ENCODE measurements around the gene SEPHS1.

The SEPHS1 gene

GRCh38 chr10:13328126-13328525 is 20.0 kb downstream of the SEPHS1 start:
- DNase-seq (ENCODE audit: low read depth in 2 of 2): no peak

- DNase-seq (ENCODE audit: low read depth in 2 of 2): no peak
Observed at GRCh38 chr10:13327534-13327933, 20.6 kb downstream of the SEPHS1 start.

- no peak for DNase-seq (ENCODE audit: low read depth in 2 of 2)
Observed at GRCh38 chr10:13322615-13323148, 25.4 kb downstream of the SEPHS1 start.

- no peak for DNase-seq (ENCODE audit: low read depth in 2 of 2)
Observed at GRCh38 chr10:13321576-13321975, 26.5 kb downstream of the SEPHS1 start.

GRCh38 chr10:13319166-13319565 is 28.9 kb downstream of the SEPHS1 start:
- DNase-seq (ENCODE audit: low read depth in 2 of 2): no peak

GRCh38 chr10:13317474-13317873 is 30.6 kb downstream of the SEPHS1 start:
- DNase-seq (ENCODE audit: low read depth in 2 of 2): no peak

GRCh38 chr10:13316635-13317311 is 31.3 kb downstream of the SEPHS1 start:
- DNase-seq (ENCODE audit: low read depth in 2 of 2): no peak

GRCh38 chr10:13315361-13315760 is 32.7 kb downstream of the SEPHS1 start:
- DNase-seq (ENCODE audit: low read depth in 2 of 2): no peak

- no peak for DNase-seq (ENCODE audit: low read depth in 2 of 2)
Observed at GRCh38 chr10:13311177-13311575, 36.9 kb downstream of the SEPHS1 start.

- no peak for DNase-seq (ENCODE audit: low read depth in 2 of 2)
Observed at GRCh38 chr10:13310518-13311176, 37.4 kb downstream of the SEPHS1 start.

- DNase-seq (ENCODE audit: low read depth in 2 of 2): no peak
Observed at GRCh38 chr10:13309792-13310191, 38.3 kb downstream of the SEPHS1 start.

- no peak for DNase-seq (ENCODE audit: low read depth in 2 of 2)
Observed at GRCh38 chr10:13308096-13308495, 40.0 kb downstream of the SEPHS1 start.

- DNase-seq (ENCODE audit: low read depth in 2 of 2): no peak
Observed at GRCh38 chr10:13306103-13306502, 42.0 kb downstream of the SEPHS1 start.

GRCh38 chr10:13302821-13303555 is 45.1 kb downstream of the SEPHS1 start:
- no peak for DNase-seq (ENCODE audit: low read depth in 2 of 2)

- peak; percentile 55 to 75 for DNase-seq (ENCODE audit: low read depth in 2 of 2)
Observed at GRCh38 chr10:13299437-13300287, 48.4 kb downstream of the SEPHS1 start, which contains the start of gene PHYH. Gene PHYH (minus strand): TSS chr10:13300064. CDS start chr10:13300042, 22 bp downstream.

- DNase-seq (ENCODE audit: low read depth in 2 of 2): no peak
Observed at GRCh38 chr10:13298748-13299436, 49.2 kb downstream of the SEPHS1 start.

GRCh38 chr10:13296476-13296875 is 51.6 kb downstream of the SEPHS1 start:
- no peak for DNase-seq (ENCODE audit: low read depth in 2 of 2)

GRCh38 chr10:13294784-13295183 is 53.3 kb downstream of the SEPHS1 start:
- DNase-seq (ENCODE audit: low read depth in 2 of 2): no peak

- DNase-seq (ENCODE audit: low read depth in 2 of 2): no peak
Observed at GRCh38 chr10:13291821-13292773, 56.0 kb downstream of the SEPHS1 start.

- DNase-seq (ENCODE audit: low read depth in 2 of 2): no peak
Observed at GRCh38 chr10:13291061-13291460, 57.0 kb downstream of the SEPHS1 start.

Data from stimulated activated CD4-positive, alpha-beta T cell treated with anti-CD3 and anti-CD28 coated beads, Interleukin-1b, Interleukin-23, amount 100 ng/mL, for 4 hours (primary cell).